Stimulated activated naive CD4-positive, alpha-beta T cell treated with Interleukin-2 at 50 U/mL for 16 hours (primary cell): Measurements from ENCODE around the gene CRYZL1.
A peak's percentile ranks its signal among the peaks of the same experiment; 100 is the strongest.
"Not testable (repeated sequence)": the region's sequence is repeated elsewhere in the genome, so short reads cannot be mapped to it uniquely, and the experiment has no call there.

ENCODE experiments used
- DNase-seq: peaks from one replicate; lab custom pipeline; 2025; lab: John Stamatoyannopoulos, UW

The CRYZL1 gene

DNA sequence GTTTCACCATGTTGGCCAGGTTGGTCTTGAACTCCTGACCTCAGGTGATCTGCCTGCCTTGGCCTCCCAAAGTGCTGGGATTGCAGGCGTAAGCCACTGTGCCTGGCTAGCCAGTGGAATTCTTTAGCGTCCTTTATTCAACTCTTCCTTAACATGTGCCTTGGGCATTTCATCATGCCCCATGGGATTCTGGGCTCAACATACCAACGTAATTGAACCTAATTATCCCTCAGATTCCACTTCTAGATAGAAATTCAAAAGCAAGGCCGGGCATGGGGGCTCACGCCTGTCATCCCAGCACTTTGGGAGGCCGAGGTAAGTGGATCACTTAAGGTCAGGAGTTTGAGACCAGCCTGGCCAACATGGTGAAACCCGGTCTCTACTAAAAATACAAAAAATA is 15.4 kb downstream of the CRYZL1 start:
- not testable (repeated sequence) for DNase-seq

DNA sequence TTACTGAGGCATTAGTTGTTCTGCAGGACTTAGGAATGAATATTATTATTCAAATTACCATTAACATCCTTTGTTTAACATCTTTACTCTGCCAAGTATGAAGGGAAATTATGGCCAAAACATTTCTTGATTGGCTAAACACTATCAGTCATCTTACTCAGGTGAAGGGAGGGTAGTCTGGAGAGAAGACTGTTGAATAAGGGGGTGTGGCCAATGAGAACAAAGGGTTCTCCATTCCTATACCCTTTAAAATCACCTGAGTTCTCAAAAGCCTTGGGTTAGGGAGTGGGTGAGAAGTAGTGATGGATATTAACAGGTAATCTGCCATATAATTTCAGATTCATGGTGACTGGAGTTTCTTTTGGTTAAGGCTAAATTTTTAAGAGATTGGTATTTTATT is 19.3 kb downstream of the CRYZL1 start:
- DNase-seq = no peak

DNA sequence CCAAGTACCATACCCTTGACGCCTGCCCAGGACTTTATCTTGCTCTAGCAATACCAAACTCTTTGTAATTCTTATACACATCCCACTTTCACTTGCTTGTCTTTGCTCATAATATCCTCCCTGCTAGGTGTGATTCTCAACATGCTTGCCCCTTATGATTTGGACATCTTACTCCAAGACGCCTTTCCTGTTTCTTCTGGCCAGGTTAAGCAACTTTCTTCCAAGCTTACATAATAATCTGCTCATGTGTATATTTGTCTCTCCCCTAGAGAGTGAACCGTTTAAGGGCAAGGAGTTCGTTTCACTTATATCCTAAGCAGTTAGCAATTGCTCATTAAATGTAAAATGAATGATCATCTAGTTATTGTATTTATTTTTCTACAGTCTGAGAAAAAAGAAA is 21.8 kb downstream of the CRYZL1 start:
- no peak for DNase-seq

DNA sequence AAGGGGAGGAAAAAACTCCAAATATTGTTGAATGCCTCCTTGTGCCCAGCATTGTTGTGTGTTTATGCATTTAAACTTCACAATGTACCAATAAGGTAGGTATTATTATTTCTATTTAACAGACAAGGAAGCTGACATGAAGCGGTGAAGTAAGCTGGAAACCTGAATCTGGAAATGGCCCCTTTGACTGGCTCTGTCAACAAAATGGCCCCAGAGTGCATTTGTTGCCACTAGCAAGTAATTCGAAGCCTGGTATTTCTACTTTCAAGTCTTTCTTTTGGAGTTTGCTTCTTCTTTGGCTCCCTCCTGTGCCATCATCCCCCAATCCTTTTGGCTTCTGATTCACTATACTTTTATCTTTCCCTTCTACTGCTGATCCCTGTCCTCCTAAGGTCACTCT is 23.1 kb downstream of the CRYZL1 start:
- DNase-seq = no peak

DNA sequence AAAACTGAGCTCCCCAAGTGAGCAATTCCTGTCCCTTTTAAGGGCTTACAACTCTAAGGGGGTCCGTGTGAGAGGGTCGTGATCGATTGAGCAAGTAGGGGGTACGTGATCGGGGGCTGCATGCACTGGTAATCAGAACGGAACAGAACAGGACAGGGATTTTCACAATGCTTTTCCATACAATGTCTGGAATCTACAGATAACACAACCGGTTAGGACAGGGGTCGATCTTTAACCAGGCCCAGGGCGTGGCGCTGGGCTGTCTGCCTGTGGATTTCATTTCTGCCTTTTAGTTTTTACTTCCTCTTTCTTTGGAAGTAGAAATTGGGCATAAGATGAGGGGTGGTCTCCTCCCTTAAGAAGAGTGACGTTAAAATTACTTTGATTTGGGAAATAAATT is 24.0 kb downstream of the CRYZL1 start:
- not testable (repeated sequence) for DNase-seq

DNA sequence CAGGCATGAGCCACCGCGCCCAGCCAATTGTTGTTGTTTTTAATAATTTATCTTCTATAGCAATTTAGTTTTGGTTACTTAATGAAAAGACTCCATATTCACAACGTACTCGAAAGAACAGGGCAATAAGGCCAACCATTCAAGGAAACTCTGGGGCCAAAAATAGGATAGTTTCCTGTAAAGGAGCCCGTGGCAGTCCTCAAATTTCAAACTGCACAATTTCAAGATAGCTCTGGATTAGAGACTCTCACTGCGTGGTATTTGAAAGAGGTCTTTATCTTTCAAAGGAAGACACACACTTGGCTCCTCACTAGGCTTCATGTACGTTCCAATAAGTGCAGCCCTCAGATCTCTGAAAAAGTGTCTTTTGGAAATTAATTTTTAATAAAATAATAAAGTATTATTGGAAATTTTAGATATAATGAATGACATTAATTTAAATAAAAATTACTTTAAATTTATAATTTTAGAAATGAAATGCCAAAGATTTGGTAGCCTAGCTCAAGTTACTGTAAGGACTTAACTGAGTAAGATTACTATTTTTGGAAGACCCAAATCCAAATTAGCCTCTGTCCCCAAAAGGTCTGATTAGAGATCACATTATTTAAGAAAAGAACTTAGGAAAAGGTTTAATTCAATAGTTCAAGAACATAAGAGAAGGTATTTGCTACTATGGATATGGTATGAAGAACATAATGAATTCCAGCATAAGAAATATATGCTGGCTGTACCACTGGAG is 30.4 kb downstream of the CRYZL1 start:
- no peak for DNase-seq

DNA sequence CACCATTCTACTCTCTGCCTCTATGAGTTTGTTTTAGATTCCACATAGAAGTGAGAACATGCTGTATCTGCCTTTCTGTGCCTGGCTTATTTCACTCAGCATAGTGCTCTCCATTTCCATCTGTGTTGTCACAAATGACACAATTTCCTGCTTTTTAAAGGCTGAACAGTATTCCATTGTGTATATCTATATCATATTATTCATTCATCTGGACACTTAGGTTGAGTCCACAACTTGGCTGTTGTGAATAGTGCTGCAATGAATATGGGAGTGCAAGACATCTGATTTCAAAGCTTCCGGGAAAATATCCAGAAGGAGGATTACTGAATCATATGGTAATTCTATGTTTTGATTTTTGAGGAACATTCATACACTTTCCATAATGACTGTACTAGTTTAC is 33.0 kb downstream of the CRYZL1 start:
- no peak for DNase-seq

DNA sequence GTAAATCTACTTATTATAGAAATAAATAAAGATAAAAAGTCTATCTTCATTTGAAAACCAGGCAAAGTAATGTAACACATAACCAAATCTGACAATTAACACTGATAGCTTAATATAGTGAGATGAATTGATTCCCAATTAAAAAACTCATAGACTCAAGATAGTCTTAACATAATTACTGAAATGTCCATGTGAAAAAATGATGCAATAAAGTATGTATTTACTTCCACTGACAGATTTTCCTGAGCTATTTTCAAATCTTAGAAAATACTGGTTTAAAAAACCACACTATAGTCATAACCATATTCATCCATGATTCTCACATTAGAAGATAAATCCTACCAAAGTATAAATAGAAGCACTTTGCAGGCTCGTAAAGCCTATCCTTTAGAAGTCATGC is 43.5 kb downstream of the CRYZL1 start:
- no peak for DNase-seq

DNA sequence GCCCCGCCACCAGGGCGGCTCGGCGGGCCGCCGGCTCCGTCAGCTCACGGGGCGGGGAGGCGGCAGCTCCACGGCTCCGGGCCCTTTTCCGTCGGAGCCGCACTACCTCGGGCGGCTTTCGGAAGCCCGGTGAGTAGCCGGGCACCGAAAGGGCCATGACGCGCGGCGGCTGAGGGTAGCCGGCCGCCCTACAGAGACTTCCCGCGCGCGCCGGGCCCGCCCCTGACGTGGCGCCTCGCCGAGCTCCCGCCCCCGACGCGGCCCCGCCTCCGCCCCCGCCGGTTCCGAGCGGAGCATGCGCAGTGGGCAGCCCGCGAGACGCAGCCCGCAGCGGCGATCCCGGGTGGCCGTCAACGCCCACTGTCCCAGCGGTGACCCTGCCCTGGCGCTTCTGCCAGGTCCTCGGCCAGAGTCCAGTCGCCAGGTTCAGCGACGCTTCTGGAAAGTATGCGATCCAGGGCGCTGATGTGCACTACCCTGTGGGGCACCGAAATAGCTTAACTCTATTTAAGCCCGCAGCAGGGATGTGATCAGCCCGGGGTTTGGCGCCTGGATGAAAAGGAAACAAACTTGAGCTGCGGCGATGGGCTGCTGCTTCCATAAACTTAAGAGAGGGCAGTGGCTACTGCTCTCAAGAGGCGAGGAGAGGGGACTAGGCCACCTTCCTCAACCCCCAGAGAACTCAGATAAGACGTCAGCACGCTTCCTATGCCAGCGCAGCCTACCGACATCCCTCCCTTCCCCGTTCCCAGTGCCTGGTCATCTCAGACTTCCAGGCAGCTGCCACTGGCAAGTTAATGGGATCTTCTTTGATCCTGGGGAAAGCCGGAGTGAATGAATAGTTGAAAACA is 52.8 kb downstream of the CRYZL1 start, which contains the start of gene DONSON:
DONSON (minus strand) TSS at position 200 of the 851 bp plus-strand sequence; CDS start at position 157, 43 bp downstream.
- peak; percentile 84 for DNase-seq

DNA sequence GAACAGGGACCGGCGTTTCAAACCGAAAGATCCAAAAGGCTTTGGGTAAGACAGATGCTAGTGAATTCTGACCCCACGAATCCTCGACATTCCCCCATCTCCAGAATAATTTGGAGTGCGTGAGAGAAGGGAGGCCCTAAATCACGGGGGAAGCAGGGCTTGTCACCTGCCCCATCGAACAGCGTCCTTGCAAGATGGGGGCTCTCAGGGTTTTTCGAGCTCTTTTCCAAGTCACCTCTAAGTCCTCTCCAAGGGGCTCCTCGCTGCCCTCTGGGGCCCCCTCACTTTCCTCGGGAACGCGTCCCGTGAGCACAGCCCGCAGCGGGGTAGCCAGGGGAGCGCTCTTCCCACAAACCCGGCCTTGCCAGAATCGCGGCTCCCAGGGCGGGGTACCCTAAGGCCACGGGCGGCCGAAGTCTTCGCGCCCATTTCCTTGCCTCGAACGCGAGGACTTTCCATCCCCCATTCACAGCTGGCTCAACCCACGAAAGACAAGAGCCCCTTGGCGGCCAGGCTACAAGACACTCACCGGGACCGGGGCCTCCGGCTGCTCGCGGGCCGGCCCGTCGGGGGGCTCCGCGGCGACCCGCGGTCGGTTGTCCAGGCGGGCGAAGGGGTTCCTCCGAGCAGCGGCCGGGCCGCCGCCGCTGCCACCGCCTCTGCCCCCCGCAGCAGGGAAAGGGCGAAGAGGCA is 53.6 kb downstream of the CRYZL1 start:
- no peak for DNase-seq

DNA sequence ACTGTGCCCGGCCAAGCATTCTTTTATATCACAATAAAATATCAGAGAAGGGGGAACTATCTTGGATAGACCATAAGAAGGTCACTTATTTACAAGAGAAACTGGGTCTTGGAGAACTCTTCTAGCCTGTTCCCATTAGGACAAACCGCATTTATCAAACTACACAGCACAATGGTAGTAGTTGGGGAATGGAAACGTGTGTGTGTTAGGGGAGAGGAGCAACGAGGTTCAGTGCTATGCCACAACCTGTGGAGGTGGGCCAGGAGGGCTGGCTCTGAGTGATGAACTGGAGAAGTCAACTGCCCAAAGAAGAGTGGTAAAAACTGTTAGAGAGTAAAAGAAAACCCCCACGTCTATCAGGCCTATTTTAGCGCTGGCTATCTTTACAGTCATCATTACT is 54.6 kb downstream of the CRYZL1 start:
- no peak for DNase-seq

DNA sequence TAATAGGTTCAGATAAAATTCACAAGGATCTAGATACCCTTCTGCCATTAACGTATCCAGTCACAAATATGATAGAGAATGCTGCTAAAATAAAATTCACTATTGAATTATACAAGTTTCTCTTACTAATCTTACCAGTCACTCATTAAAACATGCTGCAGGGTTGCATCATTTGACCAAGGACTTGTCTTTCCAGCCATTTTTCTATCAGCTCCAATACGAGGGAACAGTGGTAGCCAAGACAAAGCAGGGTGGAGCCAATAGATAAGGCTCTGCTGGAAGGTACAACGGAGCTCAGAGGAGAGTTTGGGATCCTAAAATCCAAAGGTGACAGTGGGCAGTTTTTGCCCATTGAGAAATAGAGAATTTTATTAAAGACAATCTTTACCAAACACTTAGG is 57.1 kb downstream of the CRYZL1 start:
- no peak for DNase-seq

DNA sequence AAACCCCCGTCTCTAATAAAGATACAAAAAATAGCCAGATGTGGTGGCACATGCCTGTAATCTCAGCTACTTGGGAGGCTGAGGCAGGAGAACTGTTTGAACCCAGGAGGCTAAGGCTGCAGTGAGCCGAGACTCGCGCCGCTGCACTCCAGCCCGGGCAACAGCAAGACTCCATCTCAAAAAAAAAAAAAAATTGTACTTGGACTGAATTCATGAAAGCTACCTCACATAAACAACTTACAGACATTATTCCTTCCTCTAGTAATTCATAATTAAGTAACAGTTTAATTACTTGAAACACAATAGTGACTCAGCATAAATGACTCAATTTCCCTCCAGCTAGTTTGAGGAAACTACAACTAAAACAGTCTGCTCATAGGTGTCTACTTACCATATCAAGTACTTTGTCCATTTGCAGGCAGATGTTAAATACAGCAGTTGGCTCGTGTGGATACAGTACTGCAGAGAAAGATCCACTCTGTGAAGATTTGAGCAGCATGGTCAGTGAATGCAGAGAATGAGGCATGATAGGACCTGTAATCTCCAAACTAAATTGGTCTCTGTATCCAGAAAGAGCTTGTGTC is 62.5 kb downstream of the CRYZL1 start:
- DNase-seq = no peak

DNA sequence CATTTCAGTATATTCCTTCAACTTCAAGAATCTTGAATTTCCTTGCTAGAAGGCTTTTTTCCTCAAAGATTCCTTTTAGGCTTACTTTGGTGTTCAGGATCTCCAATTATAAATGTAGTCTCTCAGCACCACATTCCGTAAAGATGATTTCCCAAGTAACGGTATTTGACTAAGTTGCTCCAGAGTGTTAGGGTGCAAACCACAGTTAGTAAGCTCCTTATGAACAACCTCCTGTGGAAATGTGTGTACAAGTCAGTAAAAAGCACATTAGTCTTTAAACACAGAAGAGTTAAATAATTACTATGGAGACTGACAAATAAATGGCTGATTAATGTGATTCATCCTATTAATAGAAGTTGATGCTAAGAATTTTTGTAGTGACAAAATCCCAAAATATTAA is 63.3 kb downstream of the CRYZL1 start:
- no peak for DNase-seq

DNA sequence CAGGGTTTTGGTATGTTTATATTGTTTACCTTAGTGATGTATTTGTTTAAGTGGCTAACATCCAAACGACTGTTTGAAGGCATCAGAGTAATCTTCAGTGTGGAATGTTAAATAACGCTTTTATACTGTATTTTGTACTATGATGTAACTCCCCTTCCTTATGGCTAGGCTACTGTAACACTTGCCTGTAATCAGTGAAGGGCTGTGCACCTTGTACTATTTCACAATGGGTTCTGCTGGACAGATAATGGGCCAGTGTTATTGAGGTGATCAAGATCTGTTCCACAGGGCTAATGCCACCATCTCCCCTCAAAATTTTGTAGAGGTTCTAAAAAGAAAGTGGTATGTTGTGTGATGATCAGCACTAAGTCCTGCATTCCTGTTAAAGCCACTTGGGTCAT is 64.8 kb downstream of the CRYZL1 start:
- DNase-seq = not testable (repeated sequence)

DNA sequence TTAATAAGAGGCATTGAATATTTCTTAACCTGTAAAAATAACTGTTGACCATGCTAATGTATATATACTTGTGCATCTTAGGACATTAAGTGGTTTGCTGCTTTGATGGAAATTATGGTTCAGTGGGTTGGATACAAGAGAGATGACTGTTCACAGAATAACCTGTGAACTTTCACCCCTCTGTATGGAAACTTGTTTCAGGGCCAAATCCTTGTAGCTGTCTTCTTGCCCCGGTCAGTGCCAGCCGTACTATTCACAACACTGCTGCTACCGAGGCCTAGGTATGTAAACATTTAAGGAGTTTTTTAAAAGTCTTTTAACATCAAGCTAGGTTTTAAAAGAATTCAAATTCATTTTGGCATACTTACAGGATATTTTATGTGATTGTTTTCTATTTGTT is 69.2 kb downstream of the CRYZL1 start:
- DNase-seq = no peak

DNA sequence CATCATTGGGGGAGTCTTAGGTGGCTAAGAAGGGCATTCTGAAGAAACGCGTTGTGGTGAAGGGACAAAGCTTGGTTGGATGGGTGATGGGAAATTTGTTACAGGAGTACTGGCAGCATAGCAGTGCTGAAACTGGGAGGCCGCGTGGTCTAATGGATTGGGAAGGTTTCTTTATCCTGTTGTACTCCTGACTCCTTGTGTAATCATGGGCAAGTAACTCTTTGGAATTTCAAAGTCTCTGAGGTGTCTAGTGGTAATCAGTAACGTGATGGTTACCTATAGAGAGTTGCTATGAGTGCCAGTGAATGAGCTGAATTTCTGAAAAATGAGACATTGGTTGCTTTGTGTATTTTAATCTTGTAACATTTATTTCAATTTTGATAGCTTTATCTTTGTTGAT is 71.5 kb downstream of the CRYZL1 start:
- no peak for DNase-seq

DNA sequence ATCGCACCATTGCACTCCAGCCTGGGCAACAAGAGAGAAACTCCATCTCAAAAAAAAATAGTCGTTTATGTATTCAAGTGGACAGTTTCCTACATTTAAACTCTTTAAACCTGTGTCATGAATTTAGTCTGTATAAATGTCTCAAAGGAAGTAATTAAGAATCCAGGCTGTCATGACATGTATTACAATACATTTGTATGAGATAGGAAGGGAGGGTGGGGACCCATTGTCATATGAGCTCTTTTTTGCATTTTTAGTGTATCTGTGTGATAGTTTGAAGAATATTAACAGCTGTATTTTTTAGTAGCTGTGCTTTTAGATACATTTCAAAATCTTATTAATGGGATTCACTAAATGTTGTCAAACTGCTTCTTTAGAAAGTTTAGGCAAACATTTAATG is 73.1 kb downstream of the CRYZL1 start:
- no peak for DNase-seq

DNA sequence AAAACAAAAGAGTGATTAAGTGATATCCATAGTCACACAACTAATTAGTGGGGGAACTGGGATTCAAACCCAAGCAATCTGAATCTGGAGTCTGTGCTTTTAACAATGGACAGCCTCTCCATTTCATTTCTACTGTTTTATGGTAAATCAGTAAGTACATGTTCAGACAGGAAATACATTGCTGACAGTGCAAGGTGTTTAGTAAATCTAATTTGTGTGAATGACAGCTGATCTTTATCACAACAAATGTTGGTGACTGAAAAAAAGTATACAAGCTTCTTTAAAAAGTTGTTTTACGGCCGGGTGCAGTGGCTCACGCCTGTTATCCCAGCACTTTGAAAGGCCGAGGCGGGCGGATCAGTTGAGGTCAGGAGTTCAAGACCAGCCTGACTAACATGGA is 73.6 kb downstream of the CRYZL1 start:
- DNase-seq = no peak

DNA sequence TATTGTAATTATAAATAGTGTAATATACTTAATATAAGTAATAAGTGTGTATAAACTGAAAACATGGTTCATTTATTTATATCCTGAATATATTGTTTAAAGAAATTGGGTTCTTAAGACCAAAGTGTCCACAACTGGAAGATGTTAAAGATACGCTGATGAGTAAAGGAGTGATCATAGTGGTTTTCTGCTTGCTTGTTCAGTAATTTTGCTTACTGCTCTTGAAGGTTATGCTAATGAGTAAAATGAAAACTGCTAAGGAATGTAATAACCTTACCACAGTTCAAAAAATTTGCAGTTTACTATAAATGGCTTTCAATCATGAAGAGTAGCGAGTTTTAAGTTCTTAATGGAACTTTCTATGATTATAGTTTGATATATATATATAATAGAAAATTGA is 75.0 kb downstream of the CRYZL1 start:
- no peak for DNase-seq

DNA sequence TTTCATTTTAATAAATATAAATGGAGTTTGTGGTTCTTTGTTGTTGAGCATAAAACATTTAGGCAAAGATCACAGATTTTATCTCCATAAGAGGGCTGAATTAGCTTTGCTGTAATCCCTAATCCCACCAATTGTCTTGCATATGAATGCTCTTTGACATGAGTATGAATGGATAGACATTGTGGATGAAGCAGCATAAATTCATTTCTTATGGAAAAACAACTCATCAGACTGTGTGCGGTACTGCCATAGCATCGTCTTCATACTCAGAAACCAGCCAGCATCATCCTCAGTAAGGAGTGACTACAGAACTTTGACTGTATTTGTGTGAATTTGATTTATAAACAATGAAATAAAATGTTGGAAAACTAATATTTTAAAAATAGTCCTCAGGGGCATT is 79.2 kb downstream of the CRYZL1 start:
- DNase-seq = no peak

DNA sequence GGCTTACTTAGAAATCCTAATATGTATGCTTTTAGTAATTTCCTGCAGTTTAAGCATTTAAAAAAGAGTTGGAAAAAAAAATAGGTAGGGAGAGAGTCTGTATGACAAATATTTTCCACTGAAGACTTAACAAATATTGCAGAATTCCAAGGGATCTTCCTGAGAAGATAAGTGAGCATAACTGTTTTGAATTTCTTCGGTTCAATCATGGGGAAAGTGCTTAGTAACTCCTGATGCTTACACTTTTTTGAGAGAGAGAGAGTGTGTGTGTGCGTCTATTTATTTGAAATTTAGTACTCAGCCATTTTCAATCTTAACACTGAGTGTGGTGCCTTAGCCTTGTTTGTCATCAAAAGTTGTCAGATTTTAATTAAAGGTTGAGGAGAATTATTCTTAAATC is 80.2 kb downstream of the CRYZL1 start:
- no peak for DNase-seq
